Measurements from ENCODE around the gene KRTAP1-4.
"Not testable (repeated sequence)": the region's sequence is repeated elsewhere in the genome, so short reads cannot be mapped to it uniquely, and the experiment has no call there.

Gene KRTAP1-4, protein sequence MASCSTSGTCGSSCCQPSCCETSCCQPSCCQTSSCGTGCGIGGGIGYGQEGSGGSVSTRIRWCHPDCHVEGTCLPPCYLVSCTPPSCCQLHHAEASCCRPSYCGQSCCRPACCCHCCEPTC

DNA sequence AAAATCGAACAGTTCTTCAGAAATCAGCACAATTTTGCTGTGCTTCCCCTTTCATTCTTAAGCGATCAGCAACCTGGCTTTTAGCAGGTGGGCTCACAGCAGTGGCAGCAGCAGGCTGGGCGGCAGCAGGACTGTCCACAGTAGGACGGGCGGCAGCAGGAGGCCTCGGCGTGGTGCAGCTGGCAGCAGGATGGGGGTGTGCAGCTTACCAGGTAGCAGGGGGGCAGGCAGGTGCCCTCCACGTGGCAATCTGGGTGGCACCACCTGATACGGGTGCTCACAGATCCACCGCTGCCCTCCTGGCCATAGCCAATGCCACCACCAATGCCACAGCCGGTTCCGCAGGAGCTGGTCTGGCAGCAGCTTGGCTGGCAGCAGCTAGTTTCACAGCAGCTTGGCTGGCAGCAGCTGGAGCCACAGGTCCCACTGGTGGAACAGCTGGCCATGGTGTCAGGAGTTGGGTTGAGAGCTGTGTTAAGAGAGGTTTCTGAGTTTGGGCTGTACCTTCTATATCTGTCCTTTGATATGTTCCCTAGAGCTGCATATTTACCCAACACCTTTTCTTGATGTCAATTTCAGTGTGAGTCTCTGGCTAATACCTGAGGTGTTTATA is at the start of gene KRTAP1-4:
Gene KRTAP1-4, minus strand, starts transcription at position 563 of the 613 bp plus-strand sequence. Its CDS starts 117 bp downstream, at position 446.
- Mint-ChIP-seq H3K4me3 (no peak within 1 kb of the TSS), H3K27ac (no peak within 1 kb of the TSS), H3K4me1 (no peaks in the 10 kb centered on the region), H3K9me3 (no peaks in the 10 kb centered on the region), H3K27me3 (peaks cover 11% of the 10 kb centered on the region), H3K36me3 (no peaks in the 10 kb centered on the region)
- no peak for DNase-seq
- CTCF ChIA-PET = no interaction called here

DNA sequence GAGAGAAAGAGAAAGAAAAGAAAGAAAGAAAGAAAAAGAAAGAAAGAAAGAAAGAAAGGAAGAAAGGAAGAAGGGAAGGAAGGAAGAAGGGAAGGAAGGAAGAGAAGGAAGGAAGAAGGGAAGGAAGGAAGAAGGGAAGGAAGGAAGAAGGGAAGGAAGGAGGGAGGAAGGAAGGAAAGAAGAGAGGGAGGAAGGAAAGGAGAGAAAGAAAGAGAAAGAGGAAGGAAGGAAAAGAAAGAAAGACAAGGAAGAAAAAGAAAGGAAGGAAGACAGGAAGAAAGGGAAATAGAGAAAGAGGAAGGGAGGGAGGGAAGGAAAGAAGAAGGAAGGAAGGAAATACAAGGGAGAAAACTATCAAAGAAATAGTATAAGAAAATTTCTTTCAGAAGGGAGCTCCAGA is 46.8 kb upstream of the KRTAP1-4 start:
- DNase-seq = no peak
- Mint-ChIP-seq H3K27ac (no peak overlapping the region), H3K36me3 (no peaks in the 10 kb centered on the region), H3K27me3 (peaks cover 10% of the 10 kb centered on the region), H3K4me1 (no peaks in the 10 kb centered on the region), H3K4me3 (no peak overlapping the region), H3K9me3 (no peaks in the 10 kb centered on the region)
- CTCF ChIA-PET = no interaction called here

DNA sequence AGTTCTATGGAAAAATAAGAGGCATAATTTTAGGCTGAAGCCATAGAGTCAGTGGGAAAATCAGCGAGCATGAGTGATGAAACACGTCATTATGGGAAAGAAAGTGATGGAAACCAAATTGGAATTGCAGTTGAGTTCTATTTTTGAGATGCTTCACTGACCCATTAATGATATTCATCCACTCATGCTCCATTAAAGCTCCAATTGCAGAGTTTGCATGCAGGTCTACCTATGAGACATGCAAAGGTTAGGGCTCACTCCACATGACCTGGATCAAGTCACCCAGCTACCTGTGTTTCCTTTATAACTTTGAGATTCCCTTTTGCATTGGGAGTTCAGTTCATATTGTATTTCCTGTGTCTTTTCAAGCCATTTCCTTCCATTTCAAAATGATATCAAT is 43.7 kb upstream of the KRTAP1-4 start:
- Mint-ChIP-seq H3K4me3 (no peak overlapping the region), H3K9me3 (no peaks in the 10 kb centered on the region), H3K27ac (no peak overlapping the region), H3K27me3 (peaks cover 10% of the 10 kb centered on the region), H3K36me3 (no peaks in the 10 kb centered on the region), H3K4me1 (no peaks in the 10 kb centered on the region)
- CTCF ChIA-PET = interaction anchor here (1.3 kb wide), 1 partner anchor 219 kb away, joined by 3 read pairs; no protein-coding TSS in a partner anchor
- DNase-seq = no peak

DNA sequence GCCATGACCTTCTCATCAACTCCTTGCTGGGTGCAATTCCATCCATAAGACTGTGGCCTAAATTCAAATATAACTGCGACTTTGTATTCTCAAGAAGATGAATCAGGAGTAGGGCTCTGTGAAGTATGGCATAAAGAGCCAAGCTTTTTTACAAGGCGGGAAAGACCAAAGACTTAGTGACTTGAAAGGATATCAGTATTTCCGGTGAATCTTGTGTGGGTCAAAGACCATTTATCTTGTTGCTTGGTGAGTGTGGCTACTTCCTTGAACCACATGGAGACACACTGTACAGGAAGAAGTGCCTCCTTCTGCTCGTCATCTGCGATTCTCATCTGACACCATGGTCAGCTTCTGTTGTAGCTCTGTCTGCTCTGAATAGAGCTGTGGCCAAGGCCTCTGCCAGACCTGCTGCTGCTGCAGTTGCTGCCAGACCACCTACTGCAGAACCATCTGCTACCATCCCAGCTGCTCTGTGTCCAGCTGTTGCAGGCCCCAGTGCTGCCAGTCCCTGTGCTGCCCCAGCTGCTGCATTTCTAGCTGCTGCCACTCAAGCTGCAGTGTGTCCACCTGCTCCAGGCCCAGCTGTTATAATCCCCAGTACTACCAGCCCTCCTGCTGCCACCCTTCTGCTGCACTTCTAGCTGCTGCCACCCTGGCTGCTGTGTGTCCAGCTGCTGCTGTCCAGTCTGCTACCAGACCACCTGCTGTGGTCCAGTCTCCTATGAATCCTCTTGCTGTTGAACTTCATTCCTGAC is 41.8 kb upstream of the KRTAP1-4 start:
- no peak for DNase-seq
- H3K4me1 Mint-ChIP-seq = no peaks in the 10 kb centered on the region
- H3K9me3 Mint-ChIP-seq = no peaks in the 10 kb centered on the region
- CTCF ChIA-PET = no interaction called here
- no peak overlapping the region for H3K4me3 Mint-ChIP-seq
- peaks cover 8% of the 10 kb centered on the region for H3K27me3 Mint-ChIP-seq
- H3K36me3 Mint-ChIP-seq = no peaks in the 10 kb centered on the region
- no peak overlapping the region for H3K27ac Mint-ChIP-seq

DNA sequence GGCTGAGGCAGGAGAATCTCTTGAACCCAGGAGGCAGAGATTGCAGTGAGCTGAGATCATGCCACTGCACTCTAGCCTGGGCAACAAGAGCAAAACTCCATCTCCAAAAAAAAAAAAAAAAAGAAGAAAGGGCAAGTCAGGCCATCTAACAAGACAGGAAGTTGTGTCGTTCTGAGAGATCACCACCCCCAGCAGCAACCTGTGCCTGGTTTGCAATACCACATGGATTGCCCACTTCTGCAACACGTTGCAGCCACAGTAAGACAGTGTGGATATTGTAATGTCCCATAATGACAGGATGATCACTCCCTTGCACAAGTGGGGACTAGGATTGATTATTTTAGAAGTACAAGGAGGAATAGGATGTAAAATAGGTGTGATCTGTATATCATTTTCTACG is 39.0 kb upstream of the KRTAP1-4 start:
- CTCF ChIA-PET = interaction anchor here (0.9 kb wide), 1 partner anchor 10 kb away, joined by 3 read pairs; no protein-coding TSS in a partner anchor
- no peaks in the 10 kb centered on the region for H3K27me3 Mint-ChIP-seq
- no peaks in the 10 kb centered on the region for H3K36me3 Mint-ChIP-seq
- no peaks in the 10 kb centered on the region for H3K4me1 Mint-ChIP-seq
- no peak overlapping the region for H3K27ac Mint-ChIP-seq
- no peak for DNase-seq
- H3K9me3 Mint-ChIP-seq = no peaks in the 10 kb centered on the region
- H3K4me3 Mint-ChIP-seq = no peak overlapping the region

DNA sequence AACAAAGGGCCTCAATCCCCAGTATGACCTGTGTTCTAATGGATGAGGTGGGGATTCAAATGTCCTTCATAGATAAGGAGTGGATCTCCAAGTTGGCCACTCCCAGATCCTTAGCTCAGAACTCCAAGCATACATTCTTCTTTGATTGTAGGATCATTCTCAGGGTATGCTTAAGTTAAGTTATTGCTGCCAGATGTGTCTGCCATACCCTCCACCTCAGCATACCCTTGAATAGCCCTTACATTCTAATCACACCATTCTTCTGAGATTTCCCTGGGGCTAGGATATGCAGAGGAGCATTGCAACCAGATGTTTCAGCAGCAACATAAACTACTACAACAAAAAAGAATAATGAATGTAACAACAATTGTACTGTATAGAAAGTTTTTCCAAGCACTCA is 37.3 kb upstream of the KRTAP1-4 start:
- no peak overlapping the region for H3K27ac Mint-ChIP-seq
- CTCF ChIA-PET = no interaction called here
- DNase-seq = no peak
- no peaks in the 10 kb centered on the region for H3K36me3 Mint-ChIP-seq
- H3K27me3 Mint-ChIP-seq = peaks cover under 1% of the 10 kb centered on the region
- H3K9me3 Mint-ChIP-seq = no peaks in the 10 kb centered on the region
- no peak overlapping the region for H3K4me3 Mint-ChIP-seq
- no peaks in the 10 kb centered on the region for H3K4me1 Mint-ChIP-seq

DNA sequence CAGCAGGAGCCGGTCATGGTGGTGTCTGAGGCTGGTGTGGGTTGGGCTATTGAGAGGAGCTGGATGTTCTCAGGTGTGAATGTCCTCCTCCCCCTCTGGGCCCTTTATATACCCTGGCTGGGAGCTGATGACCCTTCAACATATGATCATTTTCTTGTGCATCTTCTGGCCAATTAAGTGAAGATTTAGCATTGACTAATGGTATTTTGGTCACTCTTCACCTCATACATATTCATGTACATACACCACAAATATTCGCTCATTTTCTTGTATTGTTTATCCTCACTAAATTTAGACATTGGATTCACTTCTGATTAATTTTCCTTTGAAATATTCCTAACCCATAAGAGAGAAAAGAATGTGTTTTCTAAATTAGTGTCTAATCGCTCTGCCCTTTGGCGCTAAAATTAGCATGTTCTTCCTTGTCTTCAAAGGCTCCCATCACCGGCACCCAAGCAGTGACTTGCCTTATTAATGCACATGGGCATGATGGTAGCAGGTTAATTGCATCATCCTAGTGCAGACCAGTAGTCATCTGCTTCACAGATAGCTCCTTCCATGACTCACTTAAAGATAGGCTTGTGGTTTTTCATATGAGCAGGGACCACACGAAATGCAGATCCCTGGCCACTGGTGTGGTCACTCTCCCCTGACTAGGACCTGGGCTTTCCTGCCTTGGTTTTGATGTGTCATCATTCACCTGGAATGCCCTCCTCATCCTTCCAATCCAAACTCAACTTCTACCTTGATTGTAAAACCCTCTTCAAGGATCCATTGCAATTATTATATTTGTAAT is 36.0 kb upstream of the KRTAP1-4 start, which contains the start of gene KRTAP2-4:
Gene KRTAP2-4, minus strand, starts transcription at position 51 of the 796 bp plus-strand sequence. Its CDS starts 34 bp downstream, at position 17.
- no peaks in the 10 kb centered on the region for H3K9me3 Mint-ChIP-seq
- DNase-seq = no peak
- peaks cover 8% of the 10 kb centered on the region for H3K27me3 Mint-ChIP-seq
- no peaks in the 10 kb centered on the region for H3K36me3 Mint-ChIP-seq
- CTCF ChIA-PET = no interaction called here
- H3K27ac Mint-ChIP-seq = no peak within 1 kb of the TSS
- H3K4me3 Mint-ChIP-seq = no peak within 1 kb of the TSS
- H3K4me1 Mint-ChIP-seq = no peaks in the 10 kb centered on the region

DNA sequence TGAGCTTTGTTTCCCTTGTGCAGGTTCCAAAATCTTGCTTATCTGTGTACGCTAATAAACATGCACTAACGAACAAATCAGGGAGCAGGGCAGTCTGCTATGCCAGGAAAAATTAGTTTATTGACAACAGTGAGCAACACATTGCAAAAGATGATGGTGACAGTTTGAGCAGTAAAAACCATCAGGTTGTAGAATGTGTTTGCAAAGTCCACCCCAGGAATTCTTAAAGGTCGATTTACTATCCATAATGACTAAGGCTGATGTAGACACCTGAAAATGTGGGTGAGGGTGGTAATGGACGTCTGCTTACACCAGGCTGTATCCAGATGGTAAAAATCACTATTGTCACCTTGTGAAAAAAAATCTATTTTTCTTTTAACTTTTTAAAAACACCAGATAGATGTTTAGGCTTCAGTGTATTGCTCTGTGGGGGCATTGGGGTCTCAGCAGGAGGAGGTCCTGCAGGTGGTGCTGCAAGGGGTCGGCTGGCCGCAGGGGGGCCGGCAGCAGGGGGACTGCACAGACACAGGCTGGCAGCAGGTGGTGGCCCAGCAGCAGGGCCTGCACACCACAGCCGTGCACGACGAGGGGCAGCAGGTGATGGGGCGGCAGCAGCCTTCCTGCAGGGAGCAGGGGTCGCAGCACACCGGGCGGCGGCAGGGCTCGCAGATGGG is 35.2 kb upstream of the KRTAP1-4 start:
- CTCF ChIA-PET, H3K9me3 Mint-ChIP-seq, H3K36me3 Mint-ChIP-seq, H3K4me3 Mint-ChIP-seq, H3K4me1 Mint-ChIP-seq, H3K27ac Mint-ChIP-seq, DNase-seq: not testable (repeated sequence)
- peaks cover 11% of the 10 kb centered on the region for H3K27me3 Mint-ChIP-seq

DNA sequence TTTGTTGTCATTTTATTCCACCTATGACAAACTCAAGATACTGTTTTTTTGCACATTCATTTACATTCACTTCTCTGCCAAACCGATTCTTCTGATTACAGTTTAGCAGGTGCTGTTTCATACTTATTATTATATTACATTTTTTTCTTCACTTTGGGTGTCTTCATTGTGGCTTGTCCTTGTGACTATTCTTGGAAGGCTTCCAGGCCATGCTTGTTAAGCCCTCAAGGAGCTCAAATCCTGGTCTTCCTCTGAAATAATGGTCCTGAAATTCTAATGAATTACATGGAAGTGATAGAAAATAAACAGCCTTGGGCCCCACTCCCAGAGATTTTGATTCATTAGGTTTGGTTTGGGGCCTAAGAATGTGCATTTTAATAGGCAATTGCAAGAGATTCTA is 34.3 kb upstream of the KRTAP1-4 start:
- H3K27me3 Mint-ChIP-seq = peaks cover 18% of the 10 kb centered on the region
- no peak for DNase-seq
- H3K9me3 Mint-ChIP-seq = no peaks in the 10 kb centered on the region
- H3K27ac Mint-ChIP-seq = no peak overlapping the region
- CTCF ChIA-PET = no interaction called here
- H3K4me1 Mint-ChIP-seq = no peaks in the 10 kb centered on the region
- no peaks in the 10 kb centered on the region for H3K36me3 Mint-ChIP-seq
- H3K4me3 Mint-ChIP-seq = no peak overlapping the region

DNA sequence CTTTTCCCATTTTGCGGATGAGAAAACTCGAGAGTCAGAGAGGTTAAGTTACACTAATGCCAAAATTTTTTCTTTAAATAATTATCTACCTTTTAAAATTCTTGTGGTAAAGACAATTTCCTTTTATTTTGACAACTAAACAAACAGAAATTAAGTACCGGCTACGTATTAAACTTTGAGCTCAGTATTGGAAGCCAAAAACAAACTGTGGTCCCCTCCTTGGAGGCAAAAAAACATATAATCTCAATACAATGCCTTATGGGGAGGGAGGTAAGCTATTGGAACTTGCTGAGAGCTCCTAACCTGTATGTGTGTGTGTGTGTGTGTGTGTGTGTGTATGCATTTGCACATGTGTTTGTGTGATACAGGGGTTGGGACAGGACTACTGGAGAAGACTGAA is 33.5 kb upstream of the KRTAP1-4 start:
- H3K27me3 Mint-ChIP-seq = peaks cover 21% of the 10 kb centered on the region
- CTCF ChIA-PET = no interaction called here
- no peak overlapping the region for H3K27ac Mint-ChIP-seq
- no peak for DNase-seq
- H3K9me3 Mint-ChIP-seq = no peaks in the 10 kb centered on the region
- H3K4me3 Mint-ChIP-seq = no peak overlapping the region
- no peaks in the 10 kb centered on the region for H3K4me1 Mint-ChIP-seq
- no peaks in the 10 kb centered on the region for H3K36me3 Mint-ChIP-seq

DNA sequence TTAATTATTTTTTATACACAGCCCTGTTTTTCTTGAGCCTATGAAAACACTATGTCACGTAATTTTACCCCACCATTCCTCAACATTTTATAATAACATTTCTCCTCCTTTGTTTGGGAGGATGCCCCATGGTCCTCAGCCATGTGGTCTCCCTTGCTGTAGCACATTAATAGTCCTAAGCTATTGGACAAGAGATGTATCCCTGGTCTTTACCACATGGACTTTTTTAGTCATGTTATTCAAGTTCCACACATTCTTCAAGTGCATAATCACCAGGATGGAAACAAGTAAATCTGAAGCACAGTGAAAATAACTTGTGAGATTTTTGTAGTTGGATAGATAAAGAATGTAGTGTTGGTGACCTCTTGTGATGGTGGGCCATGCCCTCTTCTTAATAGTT is 32.0 kb upstream of the KRTAP1-4 start:
- H3K4me3 Mint-ChIP-seq = no peak overlapping the region
- no peaks in the 10 kb centered on the region for H3K36me3 Mint-ChIP-seq
- no peaks in the 10 kb centered on the region for H3K4me1 Mint-ChIP-seq
- CTCF ChIA-PET = no interaction called here
- H3K9me3 Mint-ChIP-seq = peaks cover 6% of the 10 kb centered on the region
- DNase-seq = no peak
- H3K27me3 Mint-ChIP-seq = peaks cover 21% of the 10 kb centered on the region
- no peak overlapping the region for H3K27ac Mint-ChIP-seq

DNA sequence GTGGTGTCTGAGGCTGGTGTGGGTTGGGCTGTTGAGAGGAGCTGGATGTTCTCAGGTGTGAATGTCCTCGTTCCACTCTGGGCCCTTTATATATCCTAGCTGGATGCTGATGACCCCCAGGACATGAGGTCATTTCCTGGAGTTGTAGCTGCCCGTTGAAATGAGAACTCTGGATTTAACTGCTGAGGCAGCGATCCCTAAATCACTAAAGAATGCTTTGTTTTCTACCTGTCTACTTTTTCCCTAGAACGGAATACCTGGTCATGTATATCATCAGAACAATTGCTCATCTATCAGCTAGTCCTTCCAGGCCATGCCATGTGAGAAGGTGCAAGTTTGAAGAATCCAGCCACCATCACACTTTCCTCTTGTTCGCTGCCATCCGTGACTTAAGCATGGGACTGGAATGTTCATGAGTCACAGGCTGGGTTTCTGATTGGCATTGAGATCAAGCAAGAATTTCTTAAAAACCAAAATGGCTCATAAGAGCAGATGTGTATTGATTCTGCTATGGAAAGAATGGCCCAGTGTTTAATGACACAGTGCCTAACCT is 30.1 kb upstream of the KRTAP1-4 start, which contains the start of gene KRTAP2-3:
Gene KRTAP2-3, minus strand, starts transcription at position 63 of the 553 bp plus-strand sequence. CDS start 64 bp downstream, outside the sequence.
- no peak for DNase-seq
- no peak within 1 kb of the TSS for H3K4me3 Mint-ChIP-seq
- peaks cover 6% of the 10 kb centered on the region for H3K9me3 Mint-ChIP-seq
- no peaks in the 10 kb centered on the region for H3K36me3 Mint-ChIP-seq
- no peak within 1 kb of the TSS for H3K27ac Mint-ChIP-seq
- peaks cover 21% of the 10 kb centered on the region for H3K27me3 Mint-ChIP-seq
- CTCF ChIA-PET = no interaction called here
- no peaks in the 10 kb centered on the region for H3K4me1 Mint-ChIP-seq

DNA sequence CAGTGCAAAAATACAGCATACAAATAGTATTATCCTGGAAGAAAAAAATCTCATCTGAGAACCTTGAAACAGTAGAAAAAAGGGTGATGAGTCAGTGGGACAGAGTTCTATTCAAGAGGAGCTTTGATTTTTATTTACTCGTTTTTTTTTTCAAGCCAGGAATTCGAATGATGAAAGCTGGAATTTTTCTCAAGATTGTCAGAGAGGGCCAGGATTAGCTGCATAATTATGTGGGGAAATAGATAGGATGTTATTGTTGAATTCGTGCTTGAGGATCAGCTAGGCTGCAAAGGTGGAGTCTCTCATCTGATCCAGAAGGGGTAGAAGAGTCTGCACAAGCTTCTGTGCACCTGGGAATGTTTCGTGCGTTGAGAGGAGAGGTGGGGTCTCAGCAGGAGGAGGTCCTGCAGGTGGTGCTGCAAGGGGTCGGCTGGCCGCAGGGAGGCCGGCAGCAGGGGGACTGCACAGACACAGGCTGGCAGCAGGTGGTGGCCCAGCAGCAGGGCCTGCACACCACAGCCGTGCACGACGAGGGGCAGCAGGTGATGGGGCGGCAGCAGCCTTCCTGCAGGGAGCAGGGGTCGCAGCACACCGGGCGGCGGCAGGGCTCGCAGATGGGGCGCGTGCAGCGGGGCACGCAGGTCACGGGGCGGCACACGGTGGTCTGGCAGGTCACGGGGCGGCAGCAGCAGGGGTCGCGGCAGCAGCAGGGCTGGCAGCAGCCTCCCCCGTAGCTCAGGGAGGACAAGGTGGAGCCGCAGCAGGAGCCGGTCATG is 29.5 kb upstream of the KRTAP1-4 start:
- not testable (repeated sequence) for H3K9me3 Mint-ChIP-seq, H3K27ac Mint-ChIP-seq, H3K4me3 Mint-ChIP-seq, H3K4me1 Mint-ChIP-seq, DNase-seq, H3K36me3 Mint-ChIP-seq
- peaks cover 21% of the 10 kb centered on the region for H3K27me3 Mint-ChIP-seq
- CTCF ChIA-PET = interaction anchor here (1.0 to 1.1 kb wide), 2 partner anchors 9 to 12 kb away, joined by 3 to 4 read pairs; partner anchors contain the start of gene KRTAP2-1

All from activated naive CD4-positive, alpha-beta T cell treated with anti-CD3 and anti-CD28 coated beads, Interleukin-2, amount 10 ng/mL, durations not matched to agents 7 days and 5 days (primary cell).